IMR-90 (cell line): ENCODE data around the gene ANKH. TPM values are rescaled to one million over a fixed set of nuclear protein-coding genes. Genes with fewer than 3 reads are reported as not detected.

Source experiments
- ATAC-seq: fragments of 200-7000 bp; cut with Tn5 transposase; 2 replicates; pipeline ENCODE4 v1.9.1; 2020; ENCODE audit warnings: low read depth, mild to moderate bottlenecking, moderate library complexity
- BruUV-seq: library from RNA; stranded (reverse); fragments of 400-500 nt; replicated peaks from 2 replicates; lab custom pipeline; 2021; lab: Mats Ljungman, UMichigan
- CTCF ChIA-PET: fragments of 300-600 bp; formaldehyde crosslinking; extraction: SDS; loops from one replicate; lab custom pipeline; 2021; ENCODE audit warnings: antibody characterized with exemption; lab: Yijun Ruan, JAX
- POLR2A ChIA-PET: fragments of 300-600 bp; sonication (Branson Sonifier 250); formaldehyde crosslinking; loops from one replicate; lab custom pipeline; 2022; ENCODE audit warnings: antibody characterized with exemption; ENCODE audit not compliant: unreplicated experiment; lab: Charles Lee
- DNase-seq: peaks from one replicate; pipeline ENCODE4 v3.0.0; 2013
- H2AFZ ChIP-seq: replicated peaks from 2 replicates; pipeline ENCODE3; 2013; ENCODE audit warnings: low read length, mild to moderate bottlenecking; ENCODE audit not compliant: poor library complexity
- H2AK5ac ChIP-seq: 2 replicates; pipeline ENCODE4 v1.6.1; 2013; ENCODE audit warnings: low read depth, low read length, inconsistent platforms
- H2AK9ac ChIP-seq: replicated peaks from 2 replicates; pipeline ENCODE3; 2013; ENCODE audit warnings: mild to moderate bottlenecking, low read depth, low read length, moderate library complexity; ENCODE audit not compliant: poor library complexity
- H2BK120ac ChIP-seq: 2 replicates; pipeline ENCODE4 v1.6.1; 2013; ENCODE audit warnings: low read depth, low read length, inconsistent platforms
- H2BK15ac ChIP-seq: 3 replicates; pipeline ENCODE4 v1.6.1; 2013; ENCODE audit warnings: low read depth, low read length, inconsistent platforms
- H2BK20ac ChIP-seq: 2 replicates; pipeline ENCODE4 v1.6.1; 2013; ENCODE audit warnings: low read depth, mild to moderate bottlenecking, inconsistent platforms, low read length, moderate library complexity
- H2BK5ac ChIP-seq: 2 replicates; pipeline ENCODE4 v1.6.1; 2013; ENCODE audit warnings: mild to moderate bottlenecking, low read depth, low read length, inconsistent platforms; ENCODE audit not compliant: poor library complexity, severe bottlenecking
- H3K14ac ChIP-seq: replicated peaks from 2 replicates; pipeline ENCODE4 v1.6.1; 2013; ENCODE audit warnings: low read depth, low read length, inconsistent platforms
- H3K18ac ChIP-seq: 2 replicates; pipeline ENCODE4 v1.6.1; 2013; ENCODE audit warnings: low read depth, low read length, control low read depth
- H3K23ac ChIP-seq: 2 replicates; pipeline ENCODE4 v1.6.1; 2013; ENCODE audit warnings: low read depth, low read length, inconsistent platforms
- H3K27ac ChIP-seq: 2 replicates; pipeline ENCODE4 v1.5.1; 2013; ENCODE audit warnings: mild to moderate bottlenecking, control low read depth, low read length; ENCODE audit not compliant: insufficient read depth
- H3K27me3 ChIP-seq: 2 replicates; pipeline ENCODE4 v1.6.1; 2013; ENCODE audit warnings: low read length; ENCODE audit not compliant: control insufficient read depth, insufficient read depth
- H3K36me3 ChIP-seq: 2 replicates; pipeline ENCODE4 v1.6.1; 2013; ENCODE audit warnings: low read length, mixed read lengths; ENCODE audit not compliant: control insufficient read depth, insufficient read depth
- H3K4ac ChIP-seq: 2 replicates; pipeline ENCODE4 v1.6.1; 2013; ENCODE audit warnings: low read depth, low read length, inconsistent platforms
- H3K4me1 ChIP-seq: 2 replicates; pipeline ENCODE4 v1.6.1; 2013; ENCODE audit warnings: low read length, mixed read lengths; ENCODE audit not compliant: control insufficient read depth, insufficient read depth
- H3K4me2 ChIP-seq: 2 replicates; pipeline ENCODE4 v1.6.1; 2013; ENCODE audit warnings: low read depth, mild to moderate bottlenecking, control low read depth, low read length, moderate library complexity
- H3K4me3 ChIP-seq: 2 replicates; pipeline ENCODE4 v1.5.1; 2013; ENCODE audit warnings: low read depth, mild to moderate bottlenecking, control low read depth, low read length, moderate library complexity; ENCODE audit not compliant: insufficient read depth
- H3K56ac ChIP-seq: 2 replicates; pipeline ENCODE4 v1.6.1; 2013; ENCODE audit warnings: low read length, inconsistent platforms; ENCODE audit not compliant: insufficient read depth; ENCODE audit errors: extremely low read depth
- H3K79me1 ChIP-seq, 2 experiments: 2 replicates each; pipeline ENCODE4 v1.6.1; 2013; ENCODE audit warnings: low read length in 2 of 2, inconsistent platforms in 1 of 2, low read depth in 1 of 2
- H3K9ac ChIP-seq: 2 replicates; pipeline ENCODE4 v1.6.1; 2013; ENCODE audit warnings: low read depth, low read length, control low read depth
- H3K9me1 ChIP-seq: 2 replicates; pipeline ENCODE4 v1.6.1; 2013; ENCODE audit warnings: low read length, inconsistent platforms; ENCODE audit not compliant: insufficient read depth
- H3K9me3 ChIP-seq: 2 replicates; pipeline ENCODE4 v1.6.1; 2013; ENCODE audit warnings: low read length; ENCODE audit not compliant: control insufficient read depth, insufficient read depth
- H4K20me1 ChIP-seq: 2 replicates; pipeline ENCODE4 v1.6.1; 2013; ENCODE audit warnings: low read length, inconsistent platforms; ENCODE audit not compliant: insufficient read depth
- H4K5ac ChIP-seq: 2 replicates; pipeline ENCODE4 v1.6.1; 2013; ENCODE audit warnings: mild to moderate bottlenecking, low read depth, low read length, control low read depth
- H4K8ac ChIP-seq, 2 experiments: 2 replicates each; pipeline ENCODE4 v1.6.1; 2013; ENCODE audit warnings: low read depth in 2 of 2, low read length in 2 of 2, control low read depth in 1 of 2, inconsistent platforms in 1 of 2
- H4K91ac ChIP-seq: 2 replicates; pipeline ENCODE4 v1.6.1; 2013; ENCODE audit warnings: low read depth, low read length, inconsistent platforms; ENCODE audit not compliant: insufficient read depth
- CHD1 ChIP-seq: IDR thresholded peaks from 2 replicates; pipeline ENCODE4 v1.6.1; 2012; ENCODE audit warnings: low read depth, low read length, improper control_type of control experiment
- FOS ChIP-seq: fragments of 150-350 bp; IDR thresholded peaks from 2 replicates; pipeline ENCODE4 v1.6.1; 2016; ENCODE audit warnings: low read depth, low read length
- MAZ ChIP-seq: IDR thresholded peaks from 2 replicates; pipeline ENCODE4 v1.6.1; 2012; ENCODE audit warnings: low read depth, mild to moderate bottlenecking, low read length, improper control_type of control experiment, moderate library complexity, borderline replicate concordance
- NFE2L2 ChIP-seq: fragments of 150-350 bp; IDR thresholded peaks from 2 replicates; pipeline ENCODE4 v1.6.1; 2016; ENCODE audit warnings: low read depth, mild to moderate bottlenecking, low read length
- POLR2A ChIP-seq: IDR thresholded peaks from 2 replicates; pipeline ENCODE4 v1.6.1; 2012; ENCODE audit warnings: mild to moderate bottlenecking, low read depth, low read length
- RAD21 ChIP-seq: IDR thresholded peaks from 2 replicates; pipeline ENCODE4 v1.6.1; 2012; ENCODE audit warnings: low read length, improper control_type of control experiment
- RCOR1 ChIP-seq: IDR thresholded peaks from 2 replicates; pipeline ENCODE4 v1.6.1; 2012; ENCODE audit warnings: mild to moderate bottlenecking, low read length, improper control_type of control experiment; ENCODE audit not compliant: insufficient replicate concordance
- RFX5 ChIP-seq: IDR thresholded peaks from 2 replicates; pipeline ENCODE4 v1.8.0; 2012; ENCODE audit warnings: low read depth, mild to moderate bottlenecking, low read length, moderate library complexity
- SMC3 ChIP-seq: fragments of 150-350 bp; IDR thresholded peaks from 2 replicates; pipeline ENCODE4 v1.6.1; 2016; ENCODE audit warnings: low read depth, mild to moderate bottlenecking, antibody characterized with exemption, low read length, moderate library complexity
- WGBS, 2 experiments: methylation state at CpG; one replicate each; pipeline versions ENCODE4 v1.1.5 to v1.1.7; 2013; ENCODE audit warnings: missing lambda C conversion rate in 2 of 2; ENCODE audit not compliant: insufficient read length in 1 of 2; ENCODE audit errors: extremely low coverage in 2 of 2; 5-methylcytosine and 5-hydroxymethylcytosine counted together
- dilution Hi-C: fragments of 300-500 bp; cut with HindIII; formaldehyde crosslinking; loops from one replicate; pipeline ENCODE4 v1.14.3; 2018; ENCODE audit warnings: low sequenced_read_pairs; ENCODE audit not compliant: unreplicated experiment
- in situ Hi-C: fragments of 300-500 bp; cut with MboI; formaldehyde crosslinking; loops from 3 replicates; pipeline ENCODE4 v1.14.3; 2019; ENCODE audit warnings: low sequenced_read_pairs, inconsistent platforms, mixed read lengths
- intact Hi-C: fragments of 100-400 bp; cut with micrococcal nuclease; formaldehyde crosslinking; loops from 2 replicates; pipeline ENCODE4 v1.10.0; 2022
- polyA plus RNA-seq, 3 experiments: library from polyadenylated mRNA; depleted of rRNA; stranded (reverse); fragments of >200 nt; gene quantifications; 2 replicates each; pipeline ENCODE4 v1.2.3, GENCODE V29; 2012; ENCODE audit warnings: low replicate concordance in 1 of 3
- total RNA-seq: library from RNA; depleted of rRNA; stranded (reverse); fragments of >200 nt; gene quantifications from 2 replicates; pipeline ENCODE4 v1.2.3, GENCODE V29; 2012
- TF ChIP-seq, protein P1 (sequence below): fragments of 150-350 bp; IDR thresholded peaks from 2 replicates; pipeline ENCODE4 v1.6.1; 2017; ENCODE audit warnings: mild to moderate bottlenecking, antibody characterized with exemption, low read length, low read depth
- TF ChIP-seq, protein P2 (sequence below): fragments of 150-350 bp; IDR thresholded peaks from 2 replicates; pipeline ENCODE4 v1.6.1; 2016; ENCODE audit warnings: low read depth, mild to moderate bottlenecking, low read length, moderate library complexity, borderline replicate concordance

ANKH gene
- total and polyA plus RNA-seq, 2 of the 4 experiments (the other 2 are of a cell fraction) = 5.2 to 17.2 TPM

GRCh38 chr5:14909369-14909768 lies 37.8 kb upstream of the ANKH start:
- H4K5ac ChIP-seq = no peak overlapping the region
- POLR2A ChIA-PET = no interaction called here

More at GRCh38 chr5:14909369-14909768, 37.8 kb upstream of the ANKH start:
- H3K4me2 ChIP-seq = no peak overlapping the region
- no peak overlapping the region for H3K56ac ChIP-seq
- H3K36me3 ChIP-seq = no peaks in the 10 kb centered on the region
- H3K9ac ChIP-seq = no peak overlapping the region
- no peaks in the 10 kb centered on the region for H3K79me1 ChIP-seq
- no peak overlapping the region for H2BK15ac ChIP-seq
- H4K8ac ChIP-seq = no peak overlapping the region
- no peak overlapping the region for H4K91ac ChIP-seq
- no peak overlapping the region for H2AK5ac ChIP-seq
- H2BK120ac ChIP-seq = no peak overlapping the region
- H3K4me3 ChIP-seq = no peak overlapping the region
- H2AK9ac ChIP-seq = no peak overlapping the region
- H3K4ac ChIP-seq = no peak overlapping the region
- no peaks in the 10 kb centered on the region for H3K9me3 ChIP-seq
- no peak for TF ChIP-seq RAD21
- no peak for TF ChIP-seq SMC3
- no peak for TF ChIP-seq POLR2A
- no peak for TF ChIP-seq CHD1
- no peak for TF ChIP-seq RCOR1
- TF ChIP-seq FOS = no peak
- TF ChIP-seq RFX5 = no peak
- TF ChIP-seq, protein P1, sequence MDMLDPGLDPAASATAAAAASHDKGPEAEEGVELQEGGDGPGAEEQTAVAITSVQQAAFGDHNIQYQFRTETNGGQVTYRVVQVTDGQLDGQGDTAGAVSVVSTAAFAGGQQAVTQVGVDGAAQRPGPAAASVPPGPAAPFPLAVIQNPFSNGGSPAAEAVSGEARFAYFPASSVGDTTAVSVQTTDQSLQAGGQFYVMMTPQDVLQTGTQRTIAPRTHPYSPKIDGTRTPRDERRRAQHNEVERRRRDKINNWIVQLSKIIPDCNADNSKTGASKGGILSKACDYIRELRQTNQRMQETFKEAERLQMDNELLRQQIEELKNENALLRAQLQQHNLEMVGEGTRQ = no peak
- TF ChIP-seq, protein P2, sequence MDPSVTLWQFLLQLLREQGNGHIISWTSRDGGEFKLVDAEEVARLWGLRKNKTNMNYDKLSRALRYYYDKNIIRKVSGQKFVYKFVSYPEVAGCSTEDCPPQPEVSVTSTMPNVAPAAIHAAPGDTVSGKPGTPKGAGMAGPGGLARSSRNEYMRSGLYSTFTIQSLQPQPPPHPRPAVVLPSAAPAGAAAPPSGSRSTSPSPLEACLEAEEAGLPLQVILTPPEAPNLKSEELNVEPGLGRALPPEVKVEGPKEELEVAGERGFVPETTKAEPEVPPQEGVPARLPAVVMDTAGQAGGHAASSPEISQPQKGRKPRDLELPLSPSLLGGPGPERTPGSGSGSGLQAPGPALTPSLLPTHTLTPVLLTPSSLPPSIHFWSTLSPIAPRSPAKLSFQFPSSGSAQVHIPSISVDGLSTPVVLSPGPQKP = no peak
- TF ChIP-seq MAZ = no peak
- no peak for TF ChIP-seq NFE2L2
- no peak for ATAC-seq
- CTCF ChIA-PET = no interaction called here
- no peak overlapping the region for H3K23ac ChIP-seq
- H2BK20ac ChIP-seq = no peak overlapping the region
- no CpG with 5 or more reads among the region's 2 CpGs for WGBS, 2 experiments
- H3K14ac ChIP-seq = no peak overlapping the region
- H3K9me1 ChIP-seq = no peaks in the 10 kb centered on the region; the same call in 1 of the 2 replicates
- H3K18ac ChIP-seq = no peak overlapping the region
- H4K20me1 ChIP-seq = no peaks in the 10 kb centered on the region
- no peak overlapping the region for H2BK5ac ChIP-seq
- peaks cover 2% of the 10 kb centered on the region; the same call in 1 of the 2 replicates for H3K4me1 ChIP-seq
- no peak overlapping the region for H3K27ac ChIP-seq
- no peak overlapping the region for H2AFZ ChIP-seq
- in situ Hi-C loops = no loop called here
- dilution Hi-C loops = no loop called here
- H3K27me3 ChIP-seq = no peaks in the 10 kb centered on the region; the same call in 1 of the 2 replicates
- no TSS peak for BruUV-seq
- intact Hi-C loops = no loop called here
- DNase-seq = no peak
